Fibroblast of villous mesenchyme (primary cell): Measurements from ENCODE around the gene PRAMEF5. TPM values are rescaled to one million over a fixed set of nuclear protein-coding genes. Genes with fewer than 3 reads are reported as not detected.
"Not testable (repeated sequence)": the region's sequence is repeated elsewhere in the genome, so short reads cannot be mapped to it uniquely, and the experiment has no call there.

Experiments used
- DNase-seq: peaks from one replicate; pipeline ENCODE4 v3.0.0-alpha.2; 2010; ENCODE audit warnings: low read depth
- H3K4me3 ChIP-seq: 2 replicates; pipeline ENCODE4 v1.5.1; 2011; ENCODE audit warnings: low read depth, mild to moderate bottlenecking, low read length
- small RNA-seq: library from RNA; depleted of rRNA; stranded (forward); fragments of <200 nt; gene quantifications from one replicate; pipeline ENCODE3, GENCODE V24; 2012
- total RNA-seq: library from RNA; depleted of rRNA; stranded (reverse); fragments of >200 nt; gene quantifications from 2 replicates; pipeline ENCODE4 v1.2.3, GENCODE V29; 2012

PRAMEF5 gene
- total RNA-seq, 1 donor, result not detected

DNA sequence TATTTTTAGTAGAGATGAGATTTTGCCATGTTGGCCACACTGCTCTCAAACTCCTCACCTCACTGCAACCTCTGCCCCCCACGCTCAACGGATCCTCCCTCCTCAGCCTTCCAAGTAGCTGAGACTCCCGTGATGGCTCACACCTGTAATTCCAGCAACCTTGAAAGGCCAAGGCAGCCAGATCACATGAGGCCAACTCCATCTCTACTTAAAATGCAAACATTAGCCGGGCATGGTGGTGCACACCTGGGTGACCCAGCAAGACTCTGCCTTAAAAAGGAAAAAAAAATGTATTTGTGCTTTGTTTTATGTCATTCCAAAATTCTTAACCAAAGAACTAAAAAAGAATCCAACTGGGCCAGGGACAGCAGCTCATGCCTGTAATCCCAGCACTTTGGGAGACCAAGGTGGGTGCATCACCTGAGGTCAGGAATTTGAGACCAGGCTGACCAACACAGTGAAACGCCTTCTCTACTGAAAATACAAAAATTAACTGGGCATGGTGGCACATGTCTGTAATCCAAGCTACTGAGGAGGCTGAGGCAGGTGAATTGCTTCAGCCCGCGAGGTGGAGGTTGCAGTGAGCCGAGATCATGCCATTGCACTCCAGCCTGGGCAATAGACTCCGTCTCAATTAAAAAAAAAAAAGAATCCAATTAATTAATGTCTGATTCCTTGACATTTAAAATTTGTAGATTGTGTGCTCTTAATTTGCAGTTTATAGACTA is 10.3 kb upstream of the PRAMEF5 start:
- not testable (repeated sequence) for H3K4me3 ChIP-seq, DNase-seq

DNA sequence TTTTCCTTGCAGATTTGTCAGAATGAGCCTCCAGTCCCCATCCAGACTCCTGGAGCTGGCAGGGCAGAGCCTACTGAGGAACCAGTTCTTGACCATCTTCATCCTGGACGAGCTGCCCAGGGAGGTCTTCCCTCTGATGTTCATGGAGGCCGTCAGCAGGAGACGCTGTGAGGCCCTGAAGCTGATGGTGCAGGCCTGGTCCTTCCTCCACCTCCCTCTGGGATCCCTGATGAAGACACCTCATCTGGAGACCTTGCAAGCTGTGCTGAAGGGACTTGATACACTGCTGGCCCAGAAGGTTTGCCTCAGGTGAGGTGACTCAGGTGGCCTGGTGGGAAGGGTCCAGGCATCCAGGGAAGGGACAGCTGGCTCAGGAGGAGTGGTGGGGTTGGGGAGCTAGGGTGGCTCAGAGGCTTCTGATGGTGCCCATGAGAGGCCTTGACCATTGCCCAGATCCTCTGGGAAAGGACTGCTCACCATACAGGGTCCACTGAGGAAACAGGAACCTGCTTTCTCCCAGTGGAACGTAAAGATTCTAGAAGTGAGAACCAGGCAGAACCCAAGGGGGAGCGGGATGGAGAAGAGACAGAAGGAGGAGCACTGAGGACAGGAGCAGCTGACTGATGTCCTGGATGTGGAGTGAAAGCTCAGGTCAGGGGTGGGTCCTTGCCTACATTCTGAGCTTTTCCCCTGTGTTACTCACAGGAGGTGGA is 8.0 kb upstream of the PRAMEF5 start:
- not testable (repeated sequence) for H3K4me3 ChIP-seq, DNase-seq

DNA sequence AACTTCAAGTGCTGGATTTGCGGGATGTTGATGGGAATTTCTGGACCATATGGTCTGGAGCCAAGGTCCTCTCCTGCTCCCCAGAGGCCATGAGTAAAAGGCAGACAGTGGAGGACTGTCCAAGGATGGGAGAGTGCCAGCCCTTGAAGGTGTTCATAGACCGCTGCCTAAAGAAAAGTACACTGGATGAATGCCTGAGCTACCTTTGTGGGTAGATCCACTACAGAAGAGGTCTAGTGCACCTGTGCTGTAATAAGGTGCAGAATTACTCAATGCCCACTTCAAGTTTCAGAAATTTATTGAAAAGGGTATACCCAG is 7.5 kb upstream of the PRAMEF5 start:
- not testable (repeated sequence) for DNase-seq, H3K4me3 ChIP-seq

DNA sequence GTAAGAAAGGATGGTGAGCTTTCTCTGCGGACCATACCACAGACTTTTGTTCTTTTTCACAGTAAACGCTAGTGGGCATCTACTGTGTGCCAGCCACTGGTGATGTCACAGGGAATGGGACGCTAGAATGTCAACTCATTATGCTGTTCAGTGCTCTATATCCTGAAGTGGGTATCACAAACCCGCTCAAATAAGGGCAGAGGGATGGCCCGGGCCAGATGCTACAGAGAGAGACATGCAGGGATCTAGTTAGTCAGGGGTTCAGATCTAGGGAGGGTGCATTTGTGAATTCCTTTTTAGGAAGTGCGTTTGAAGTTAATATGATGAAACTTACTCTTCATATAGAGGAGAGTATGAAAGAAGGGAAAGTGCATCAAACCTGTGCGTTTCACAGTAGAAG is 6.9 kb upstream of the PRAMEF5 start:
- DNase-seq, H3K4me3 ChIP-seq: not testable (repeated sequence)

DNA sequence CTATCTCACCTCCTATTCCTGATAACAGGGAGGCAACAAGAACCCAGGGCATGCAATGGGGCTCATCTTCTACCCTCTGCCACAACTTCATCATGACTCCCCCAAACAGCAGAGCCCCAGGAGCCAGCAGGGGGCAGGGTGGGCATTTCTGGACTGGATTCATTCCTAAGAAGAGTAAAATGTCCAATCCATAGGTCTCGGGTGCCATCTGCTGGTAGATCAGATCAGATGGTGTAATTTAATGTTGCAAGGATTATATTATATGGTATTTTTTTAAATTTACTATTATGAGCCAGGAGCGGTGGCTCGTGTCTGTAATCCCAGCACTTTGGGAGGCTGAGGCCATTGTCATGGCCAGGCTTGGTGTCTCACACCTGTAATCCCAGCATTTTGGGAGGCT is 11.1 kb downstream of the PRAMEF5 start:
- H3K4me3 ChIP-seq, DNase-seq: not testable (repeated sequence)

DNA sequence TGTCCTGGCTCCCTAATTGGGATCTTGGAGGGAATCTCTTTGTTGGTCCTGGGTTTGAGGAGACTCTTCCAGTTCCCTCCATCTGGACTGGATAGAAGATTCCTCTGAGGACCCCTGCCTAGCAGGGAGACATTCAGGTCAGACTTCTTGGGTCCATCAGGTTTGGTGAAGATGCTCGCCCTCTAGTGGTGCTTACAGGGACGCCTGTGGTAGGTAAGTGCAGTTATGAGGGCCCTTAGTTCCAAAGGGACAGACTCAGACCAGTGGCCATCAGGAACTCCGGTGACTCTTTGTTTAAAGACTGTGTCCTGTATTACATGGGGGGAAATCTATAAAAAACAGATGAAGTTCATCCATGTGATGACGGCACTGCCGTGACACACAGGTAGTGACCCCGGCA is 23.0 kb downstream of the PRAMEF5 start:
- not testable (repeated sequence) for DNase-seq, H3K4me3 ChIP-seq

DNA sequence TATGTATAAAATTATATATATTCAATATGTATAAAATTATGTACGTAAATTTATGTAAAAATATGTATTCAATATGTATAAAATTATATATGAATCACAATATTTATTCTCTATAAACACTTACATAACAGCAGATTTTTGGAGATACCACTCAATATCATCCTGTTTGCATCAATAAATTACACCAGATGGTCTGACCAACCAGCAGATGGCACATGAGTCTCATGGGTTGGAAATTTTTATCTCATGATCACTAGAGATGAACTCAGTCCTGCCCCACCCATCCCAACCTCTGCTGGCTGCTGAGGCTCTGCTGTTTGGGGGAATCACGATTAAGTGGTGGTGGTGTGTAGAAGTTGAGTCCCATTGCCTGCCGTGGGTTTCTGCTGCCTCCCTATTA is 25.6 kb downstream of the PRAMEF5 start:
- not testable (repeated sequence) for DNase-seq, H3K4me3 ChIP-seq

DNA sequence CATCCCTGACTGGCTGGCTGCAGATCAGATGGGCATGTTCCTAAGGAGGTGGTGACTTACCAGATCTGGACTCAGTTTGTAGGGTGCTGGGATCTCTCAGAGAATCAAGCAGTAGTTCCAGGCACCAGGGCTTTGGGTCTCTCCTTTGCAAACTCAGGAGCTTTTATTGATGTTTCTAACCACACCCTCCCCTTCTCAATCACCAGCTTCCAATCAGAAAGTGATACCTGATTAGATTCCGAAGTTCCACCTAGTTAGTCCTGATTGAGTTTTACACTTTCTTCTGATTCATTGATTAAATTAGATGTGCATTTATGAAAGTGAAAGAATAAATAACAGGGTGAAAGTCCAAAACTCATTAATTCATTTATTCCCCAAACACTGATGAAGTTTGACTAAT is 31.0 kb downstream of the PRAMEF5 start, which contains the start of gene PRAMEF8:
Gene PRAMEF8 (minus strand): TSS at position 101 of the 400 bp plus-strand sequence. CDS start 1,046 bp downstream, outside the sequence.
- H3K4me3 ChIP-seq, DNase-seq: not testable (repeated sequence)

DNA sequence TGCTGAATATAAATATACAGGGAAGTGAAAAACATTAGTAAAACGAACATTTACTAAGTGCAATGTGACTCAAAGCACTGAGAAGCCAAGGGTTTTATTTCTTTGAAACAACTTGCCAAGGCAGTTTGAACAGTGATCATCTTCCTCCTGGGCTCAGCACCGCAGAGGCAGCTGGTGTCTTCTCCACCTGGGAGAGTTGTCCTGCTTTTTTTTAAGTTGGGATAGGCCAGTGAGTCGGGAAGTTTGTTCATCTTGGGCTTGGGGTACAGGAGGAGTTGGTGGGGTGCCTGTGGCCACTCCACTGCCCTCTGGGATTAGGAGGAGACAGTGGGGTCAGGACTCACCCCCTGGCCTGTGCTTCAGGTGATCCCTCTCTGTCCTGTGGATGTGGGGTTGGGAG is 35.0 kb downstream of the PRAMEF5 start:
- not testable (repeated sequence) for H3K4me3 ChIP-seq, DNase-seq

DNA sequence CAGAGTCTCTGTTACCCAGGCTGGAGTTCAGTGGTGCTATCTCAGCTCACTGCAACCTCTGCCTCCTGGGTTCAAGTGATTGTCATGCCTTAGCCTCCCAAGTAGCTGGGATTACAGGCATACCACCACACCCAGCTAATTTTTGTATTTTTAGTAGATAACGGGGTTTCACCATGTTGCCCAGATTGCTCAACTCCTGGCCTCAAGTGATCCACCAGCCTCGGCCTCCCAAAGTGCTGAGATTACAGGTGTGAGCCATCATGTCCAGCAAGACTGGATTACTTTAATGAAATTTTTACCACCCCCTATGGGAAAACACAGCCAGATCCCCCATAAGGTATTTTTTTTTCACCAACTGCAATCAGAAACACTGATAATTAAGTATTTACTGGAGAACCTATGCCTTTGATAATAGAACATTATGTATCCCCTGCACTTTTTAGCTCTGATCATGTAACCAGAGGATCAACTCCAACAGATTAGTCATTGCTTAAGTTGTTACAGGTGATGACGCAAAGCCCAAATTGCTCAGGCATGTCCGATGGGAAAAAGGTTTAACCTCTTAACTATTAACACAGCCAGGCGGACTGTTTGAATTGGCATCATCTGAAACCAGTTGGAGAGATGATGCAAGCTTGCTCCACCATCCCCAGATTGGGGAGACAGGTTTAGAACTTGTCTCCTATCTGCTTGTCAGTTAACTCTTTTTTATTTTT is 43.4 kb downstream of the PRAMEF5 start:
- not testable (repeated sequence) for DNase-seq, H3K4me3 ChIP-seq

DNA sequence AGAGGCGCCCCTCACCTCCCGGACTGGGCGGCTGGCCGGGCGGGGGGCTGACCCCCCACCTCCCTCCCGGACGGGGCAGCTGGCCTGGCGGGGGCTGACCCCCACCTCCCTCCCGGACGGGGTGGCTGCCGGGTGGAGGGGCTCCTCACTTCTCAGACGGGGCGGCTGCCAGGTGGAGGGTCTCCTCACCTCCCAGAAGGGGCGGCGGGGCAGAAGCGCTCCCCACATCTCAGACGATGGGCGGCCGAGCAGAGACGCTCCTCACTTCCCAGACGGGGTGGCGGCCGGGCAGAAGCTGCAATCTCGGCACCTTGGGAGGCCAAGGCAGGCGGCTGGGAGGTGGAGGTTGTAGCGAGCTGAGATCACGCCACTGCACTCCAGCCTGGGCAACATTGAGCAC is 44.7 kb downstream of the PRAMEF5 start:
- H3K4me3 ChIP-seq, DNase-seq: not testable (repeated sequence)

DNA sequence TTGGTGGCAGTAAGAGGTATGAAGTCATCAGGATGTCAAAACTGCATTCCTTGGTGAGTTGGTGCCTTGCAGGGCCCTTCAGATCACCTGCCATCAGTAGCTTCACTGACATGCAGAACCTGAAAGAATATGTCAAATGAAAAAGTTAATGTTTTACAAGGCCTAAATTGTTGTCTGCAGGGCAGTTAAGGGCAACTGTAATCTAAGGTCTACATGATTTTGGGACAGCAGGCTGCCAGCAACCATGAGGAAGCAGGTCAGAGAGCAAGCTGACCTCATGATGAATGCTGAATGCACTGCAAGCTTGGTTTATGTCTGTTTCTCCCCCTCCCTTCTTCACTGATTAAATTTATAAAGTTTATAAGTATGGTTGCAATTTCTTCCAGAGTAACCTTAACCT is 48.2 kb downstream of the PRAMEF5 start:
- H3K4me3 ChIP-seq, DNase-seq: not testable (repeated sequence)

DNA sequence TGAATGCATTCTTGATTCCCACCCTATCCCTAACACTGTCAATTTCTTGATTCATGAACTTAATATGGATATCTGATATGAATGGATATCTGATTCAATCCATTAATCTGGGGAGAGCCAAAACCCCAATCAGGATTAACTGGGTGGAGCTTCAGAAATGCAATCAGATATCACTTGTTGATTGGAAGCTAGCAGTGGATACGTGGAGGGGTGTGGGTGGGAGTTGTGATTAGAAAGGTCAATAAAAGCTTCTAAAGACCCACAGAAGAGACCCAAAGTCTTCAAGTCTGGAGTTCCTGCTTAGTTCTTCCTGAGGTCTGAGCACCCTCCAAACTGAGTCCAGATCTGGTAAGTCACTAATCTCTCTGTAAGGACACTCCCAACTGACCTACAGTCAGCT is 49.2 kb downstream of the PRAMEF5 start, which contains the start of gene PRAMEF33:
Gene PRAMEF33 (plus strand): TSS at position 301 of the 400 bp plus-strand sequence. CDS start 2,416 bp downstream, outside the sequence.
- not testable (repeated sequence) for DNase-seq, H3K4me3 ChIP-seq

Small RNA genes lying within 50 kb of the gene (small RNA-seq; reads per million reads assigned to genes)
- gene RNU6-771P, result not detected

Other genes starting within 250 kb of the PRAMEF5 start
- gene PRAMEF27, start 197.6 kb upstream of the PRAMEF5 start, total RNA-seq, result not detected in 2 replicates
- not detected in 2 replicates for gene HNRNPCL3, start 193.4 kb upstream of the PRAMEF5 start, total RNA-seq
- not detected in 2 replicates for gene PRAMEF25, start 183.4 kb upstream of the PRAMEF5 start, total RNA-seq
- gene HNRNPCL2, start 137.3 kb upstream of the PRAMEF5 start, total RNA-seq, result not detected in 2 replicates
- not detected in 2 replicates for gene PRAMEF26, start 98.2 kb upstream of the PRAMEF5 start, total RNA-seq
- not detected in 2 replicates for gene HNRNPCL4, start 88.6 kb upstream of the PRAMEF5 start, total RNA-seq
- gene PRAMEF9, start 82.3 kb upstream of the PRAMEF5 start, total RNA-seq, result not detected in 2 replicates
- not detected in 2 replicates for gene PRAMEF13, start 52.8 kb upstream of the PRAMEF5 start, total RNA-seq
- not detected in 2 replicates for gene PRAMEF18, start 28.0 kb upstream of the PRAMEF5 start, total RNA-seq
- gene PRAMEF8, start 30.9 kb downstream of the PRAMEF5 start, total RNA-seq, result not detected in 2 replicates
- not detected in 2 replicates for gene PRAMEF33, start 49.3 kb downstream of the PRAMEF5 start, total RNA-seq
- not detected in 2 replicates for gene PRAMEF15, start 61.4 kb downstream of the PRAMEF5 start, total RNA-seq
- not detected in 2 replicates for gene PRAMEF14, start 92.9 kb downstream of the PRAMEF5 start, total RNA-seq
- not detected in 2 replicates for gene PRAMEF19, start 117.7 kb downstream of the PRAMEF5 start, total RNA-seq
- gene PRAMEF17, start 135.4 kb downstream of the PRAMEF5 start, total RNA-seq, result not detected in 2 replicates
- gene PRAMEF20, start 156.3 kb downstream of the PRAMEF5 start, total RNA-seq, result not detected in 2 replicates